Measurements from ENCODE around the gene MEIG1. TPM values are rescaled to one million over a fixed set of nuclear protein-coding genes. Genes with fewer than 3 reads are reported as not detected.
"Not testable (repeated sequence)": the region's sequence is repeated elsewhere in the genome, so short reads cannot be mapped to it uniquely, and the experiment has no call there.

The MEIG1 gene
- total and polyA plus RNA-seq, 2 of the 8 experiments (the other 6 are each of a cell fraction or from before 2014, with no cell fraction given), result not detected

DNA sequence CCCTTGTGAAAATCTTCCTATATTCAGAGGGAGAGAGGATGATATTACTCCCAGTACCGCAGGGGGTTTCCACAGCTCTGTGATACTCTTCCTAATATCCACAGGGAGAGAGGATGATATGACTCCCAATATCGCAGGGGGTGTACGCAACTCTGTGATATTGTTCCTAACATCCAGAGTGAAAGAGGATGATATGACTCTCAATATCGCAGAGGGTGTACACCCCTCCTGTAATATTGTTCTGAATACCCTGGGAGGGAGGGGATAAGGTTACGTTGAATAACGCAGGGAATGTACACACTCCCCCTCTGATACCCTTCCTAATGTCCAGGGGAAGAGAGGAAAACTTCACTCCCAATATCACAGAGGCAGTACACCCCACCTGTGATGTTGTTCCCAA is 30.4 kb downstream of the MEIG1 start:
- H3K79me2 ChIP-seq (ENCODE audit: control insufficient read depth in 1 of 2, insufficient read depth in 2 of 2, low read length in 2 of 2); H3K56ac ChIP-seq (replicated peaks; ENCODE audit: insufficient read length, low read depth, low read length); H3K18ac ChIP-seq (ENCODE audit: extremely low read depth, low read length); H3K9me3 ChIP-seq (ENCODE audit: insufficient read depth in 2 of 2, low read depth in 1 of 2, low read length in 1 of 2); H3K79me1 ChIP-seq (ENCODE audit: low read depth, low read length); H2BK120ac ChIP-seq (replicated peaks; ENCODE audit: low read depth, low read length); H3K4me1 ChIP-seq (replicated peaks in 1 of 4; ENCODE audit: control insufficient read depth in 3 of 4, insufficient read depth in 4 of 4, low read length in 3 of 4); H3K23ac ChIP-seq (ENCODE audit: insufficient read length); DNase-seq (ENCODE audit: low read depth in 1 of 2, low spot score in 2 of 2); H4K91ac ChIP-seq (replicated peaks; ENCODE audit: insufficient read length, low read length); H2BK20ac ChIP-seq (ENCODE audit: low read length); H2BK12ac ChIP-seq (ENCODE audit: low read depth, low read length); H3K27me3 ChIP-seq (replicated peaks in 1 of 4; ENCODE audit: control insufficient read depth in 3 of 4, extremely low read depth in 1 of 4, insufficient read depth in 3 of 4, low read length in 3 of 4); H3K23me2 ChIP-seq (ENCODE audit: low read depth, low read length); H2BK5ac ChIP-seq (ENCODE audit: low read depth, low read length); H4K5ac ChIP-seq (ENCODE audit: insufficient read length, low read depth, low read length); FAIRE-seq; H3K4ac ChIP-seq (replicated peaks; ENCODE audit: insufficient read length, low read depth, low read length); H3K27ac ChIP-seq (ENCODE audit: low read depth, low read length); H2AFZ ChIP-seq (ENCODE audit: low read length); H2BK15ac ChIP-seq (ENCODE audit: low read length); H4K8ac ChIP-seq (ENCODE audit: extremely low read depth, insufficient read depth, low read length); H3K14ac ChIP-seq (ENCODE audit: insufficient read length); CTCF ChIA-PET (ENCODE audit: partially characterized antibody); H3K4me3 ChIP-seq (ENCODE audit: extremely low read depth in 1 of 4, insufficient read depth in 2 of 4, low read depth in 3 of 4, low read length in 4 of 4); H3K36me3 ChIP-seq (ENCODE audit: control insufficient read depth in 2 of 4, insufficient read depth in 4 of 4, low read length in 3 of 4); POLR2A ChIA-PET (ENCODE audit: partially characterized antibody); H2AK5ac ChIP-seq (ENCODE audit: low read depth, low read length); H4K20me1 ChIP-seq (replicated peaks in 1 of 2; ENCODE audit: control insufficient read depth in 1 of 2, insufficient read depth in 2 of 2, low read length in 2 of 2); H3K9ac ChIP-seq (replicated peaks in 1 of 4; ENCODE audit: extremely low read depth in 1 of 4, low read depth in 3 of 4, low read length in 3 of 4); H3K4me2 ChIP-seq (ENCODE audit: insufficient read depth in 1 of 2, low read depth in 2 of 2, low read length in 2 of 2): not testable (repeated sequence)
- 96% methylated on average over 6 of the region's 6 CpGs; no CpG with 5 or more reads in 1 of the 2 experiments for WGBS, 2 experiments (ENCODE audit: extremely low coverage in 1 of 2, insufficient coverage in 1 of 2, insufficient read length in 1 of 2, insufficient replicate concordance in 2 of 2, low coverage in 1 of 2, low lambda C conversion rate in 2 of 2, missing lambda C conversion rate in 1 of 2)

Measured in H1 (cell line).